H1 (cell line): ENCODE data around the gene MRPL19. TPM values are rescaled to one million over a fixed set of nuclear protein-coding genes. Genes with fewer than 3 reads are reported as not detected.

Source experiments
- CTCF ChIA-PET: fragments of 300-600 bp; sonication (Branson Sonifier 250); formaldehyde crosslinking; loops from one replicate; lab custom pipeline; 2021; ENCODE audit not compliant: partially characterized antibody; lab: Charles Lee
- POLR2A ChIA-PET: fragments of 300-600 bp; sonication (Branson Sonifier 250); formaldehyde crosslinking; loops from one replicate; lab custom pipeline; 2021; ENCODE audit warnings: inconsistent platforms; ENCODE audit not compliant: partially characterized antibody; lab: Charles Lee
- DNase-seq, 2 experiments: peaks; one replicate each; pipeline versions ENCODE4 v3.0.0 to v3.0.0-alpha.2; 2010 to 2022; ENCODE audit warnings: low spot score in 2 of 2, low read depth in 1 of 2, mixed read lengths in 1 of 2
- FAIRE-seq: peaks from 2 replicates; lab custom pipeline; 2011; peaks lifted over from hg19 to GRCh38; lab: Jason Lieb, UNC
- H2AFZ ChIP-seq: 2 replicates; pipeline ENCODE4 v1.8.1; 2012; ENCODE audit warnings: low read length, inconsistent platforms
- H2AK5ac ChIP-seq: 2 replicates; pipeline ENCODE4 v1.6.1; 2013; ENCODE audit warnings: low read depth, low read length
- H2BK120ac ChIP-seq: replicated peaks from 2 replicates; pipeline ENCODE3; 2013; ENCODE audit warnings: low read depth, low read length, inconsistent platforms
- H2BK12ac ChIP-seq: 2 replicates; pipeline ENCODE4 v1.6.1; 2013; ENCODE audit warnings: low read depth, low read length
- H2BK15ac ChIP-seq: 2 replicates; pipeline ENCODE4 v1.6.1; 2013; ENCODE audit warnings: low read length
- H2BK20ac ChIP-seq: 2 replicates; pipeline ENCODE4 v1.6.1; 2013; ENCODE audit warnings: low read length
- H2BK5ac ChIP-seq: 2 replicates; pipeline ENCODE4 v1.6.1; 2013; ENCODE audit warnings: low read depth, low read length
- H3K14ac ChIP-seq: 2 replicates; pipeline ENCODE4 v1.6.1; 2013; ENCODE audit warnings: inconsistent platforms; ENCODE audit not compliant: insufficient read length
- H3K18ac ChIP-seq: 2 replicates; pipeline ENCODE4 v1.6.1; 2013; ENCODE audit warnings: low read length; ENCODE audit errors: extremely low read depth
- H3K23ac ChIP-seq: 2 replicates; pipeline ENCODE4 v1.6.1; 2013; ENCODE audit warnings: inconsistent platforms; ENCODE audit not compliant: insufficient read length
- H3K23me2 ChIP-seq: 2 replicates; pipeline ENCODE4 v1.6.1; 2013; ENCODE audit warnings: low read depth, low read length
- H3K27ac ChIP-seq: 2 replicates; pipeline ENCODE4 v1.6.1; 2011; ENCODE audit warnings: low read depth, low read length, inconsistent platforms
- H3K27me3 ChIP-seq, 4 experiments: replicated peaks in 1 of 4; 1 replicate in 1 of 4; 2 replicates in 3 of 4; pipeline versions ENCODE4 v1.6.1 to v1.8.1; 2011 to 2013; ENCODE audit warnings: low read length in 3 of 4, mild to moderate bottlenecking in 3 of 4, inconsistent platforms in 2 of 4, mixed read lengths in 2 of 4, moderate library complexity in 1 of 4; ENCODE audit not compliant: control insufficient read depth in 3 of 4, insufficient read depth in 3 of 4; ENCODE audit errors: extremely low read depth in 1 of 4
- H3K36me3 ChIP-seq, 4 experiments: 2 replicates each; pipeline versions ENCODE4 v1.6.1 to v1.8.1; 2011 to 2013; ENCODE audit warnings: mild to moderate bottlenecking in 4 of 4, low read length in 3 of 4, moderate library complexity in 2 of 4, control low read depth in 1 of 4, inconsistent platforms in 1 of 4; ENCODE audit not compliant: insufficient read depth in 4 of 4, control insufficient read depth in 2 of 4
- H3K4ac ChIP-seq: replicated peaks from 2 replicates; pipeline ENCODE3; 2013; ENCODE audit warnings: low read length, low read depth, mixed read lengths, inconsistent platforms; ENCODE audit not compliant: insufficient read length
- H3K4me1 ChIP-seq, 4 experiments: replicated peaks in 1 of 4; 1 replicate in 1 of 4; 2 replicates in 3 of 4; pipeline versions ENCODE4 v1.6.1 to v1.8.1; 2011 to 2013; ENCODE audit warnings: low read length in 3 of 4, inconsistent platforms in 2 of 4, mixed read lengths in 1 of 4; ENCODE audit not compliant: insufficient read depth in 4 of 4, control insufficient read depth in 3 of 4
- H3K4me2 ChIP-seq, 2 experiments: 2 replicates each; pipeline versions ENCODE4 v1.6.1 to v1.8.1; 2011 to 2013; ENCODE audit warnings: low read depth in 2 of 2, low read length in 2 of 2, control low read depth in 1 of 2, inconsistent platforms in 1 of 2, mild to moderate bottlenecking in 1 of 2; ENCODE audit not compliant: insufficient read depth in 1 of 2
- H3K4me3 ChIP-seq, 4 experiments: fragments of 200-600, 300-600 bp in 1 of 4; sonication (generic), shearing (Covaris generic), sonication (Bioruptor Twin) in 1 of 4; 2 replicates each; pipeline versions ENCODE4 v1.5.1 to v1.8.1; 2011 to 2016; ENCODE audit warnings: low read length in 4 of 4, low read depth in 3 of 4, control low read depth in 2 of 4, inconsistent platforms in 2 of 4, mild to moderate bottlenecking in 2 of 4, mixed read lengths in 1 of 4, moderate library complexity in 1 of 4; ENCODE audit not compliant: insufficient read depth in 2 of 4; ENCODE audit errors: extremely low read depth in 1 of 4
- H3K56ac ChIP-seq: replicated peaks from 2 replicates; pipeline ENCODE3; 2013; ENCODE audit warnings: low read depth, mild to moderate bottlenecking, mixed read lengths, low read length, inconsistent platforms; ENCODE audit not compliant: insufficient read length
- H3K79me1 ChIP-seq: 2 replicates; pipeline ENCODE4 v1.6.1; 2013; ENCODE audit warnings: low read depth, low read length, control low read depth
- H3K79me2 ChIP-seq, 2 experiments: 2 replicates each; pipeline versions ENCODE4 v1.6.1 to v1.8.1; 2012 to 2013; ENCODE audit warnings: low read length in 2 of 2, mild to moderate bottlenecking in 2 of 2, inconsistent platforms in 1 of 2; ENCODE audit not compliant: insufficient read depth in 2 of 2, control insufficient read depth in 1 of 2
- H3K9ac ChIP-seq, 4 experiments: replicated peaks in 1 of 4; 1 replicate in 1 of 4; 2 replicates in 3 of 4; pipeline versions ENCODE4 v1.6.1 to v1.8.1; 2011 to 2013; ENCODE audit warnings: low read depth in 3 of 4, low read length in 3 of 4, control low read depth in 2 of 4, mild to moderate bottlenecking in 2 of 4, moderate library complexity in 2 of 4, inconsistent platforms in 1 of 4; ENCODE audit errors: extremely low read depth in 1 of 4
- H3K9me3 ChIP-seq, 2 experiments: 2 replicates each; pipeline versions ENCODE4 v1.6.1 to v1.8.1; 2012 to 2013; ENCODE audit warnings: mild to moderate bottlenecking in 2 of 2, moderate library complexity in 2 of 2, control low read depth in 1 of 2, inconsistent platforms in 1 of 2, low read depth in 1 of 2, low read length in 1 of 2, mixed read lengths in 1 of 2; ENCODE audit not compliant: insufficient read depth in 2 of 2
- H4K20me1 ChIP-seq, 2 experiments: replicated peaks in 1 of 2; 2 replicates each; pipeline versions ENCODE3 to v1.8.1; 2011 to 2013; ENCODE audit warnings: inconsistent platforms in 2 of 2, low read length in 2 of 2, mild to moderate bottlenecking in 1 of 2; ENCODE audit not compliant: insufficient read depth in 2 of 2, control insufficient read depth in 1 of 2
- H4K5ac ChIP-seq: 2 replicates; pipeline ENCODE4 v1.6.1; 2013; ENCODE audit warnings: low read length, low read depth, mixed read lengths, inconsistent platforms; ENCODE audit not compliant: insufficient read length
- H4K8ac ChIP-seq: 2 replicates; pipeline ENCODE4 v1.8.0; 2013; ENCODE audit warnings: mild to moderate bottlenecking, moderate library complexity, low read length, inconsistent platforms; ENCODE audit not compliant: insufficient read depth; ENCODE audit errors: extremely low read depth
- H4K91ac ChIP-seq: replicated peaks from 2 replicates; pipeline ENCODE3; 2013; ENCODE audit warnings: low read length, mixed read lengths, inconsistent platforms; ENCODE audit not compliant: insufficient read length
- ASH2L ChIP-seq: fragments of 200-600, 300-600 bp; sonication (generic); IDR thresholded peaks from one replicate; pipeline ENCODE4 v1.7.1; 2017; ENCODE audit warnings: low read length
- GTF2F1 ChIP-seq: IDR thresholded peaks from 2 replicates; pipeline ENCODE4 v1.6.1; 2012; ENCODE audit warnings: low read depth, low read length, improper control_type of control experiment, borderline replicate concordance
- KDM1A ChIP-seq: fragments of 200-600, 300-600 bp; sonication (generic); IDR thresholded peaks from 2 replicates; pipeline ENCODE4 v1.7.1; 2016; ENCODE audit warnings: mild to moderate bottlenecking, low read length, borderline replicate concordance
- RAD21 ChIP-seq, 2 experiments: IDR thresholded peaks in 1 of 2; conservative IDR thresholded peaks in 1 of 2; 2 replicates each; pipeline ENCODE4 v1.6.1; 2011; ENCODE audit warnings: low read depth in 2 of 2, low read length in 2 of 2, improper control_type of control experiment in 1 of 2, inconsistent platforms in 1 of 2, mild to moderate bottlenecking in 1 of 2, moderate library complexity in 1 of 2
- SIRT6 ChIP-seq: IDR thresholded peaks from one replicate; pipeline ENCODE4 v1.7.1; 2012; ENCODE audit warnings: low read length, inconsistent platforms
- SP2 ChIP-seq: IDR thresholded peaks from 2 replicates; pipeline ENCODE4 v1.6.1; 2012; ENCODE audit warnings: mild to moderate bottlenecking, low read length, inconsistent platforms
- SUZ12 ChIP-seq: fragments of 200-600 bp; sonication (generic); IDR thresholded peaks from 2 replicates; pipeline ENCODE4 v1.6.1; 2012; ENCODE audit warnings: mild to moderate bottlenecking, inconsistent platforms, low read length, moderate library complexity, mixed read lengths
- TAF7 ChIP-seq: optimal IDR thresholded peaks from 2 replicates; pipeline ENCODE3; 2011; ENCODE audit warnings: low read depth, mild to moderate bottlenecking, inconsistent platforms, low read length, moderate library complexity, borderline replicate concordance
- YY1 ChIP-seq: IDR thresholded peaks from 2 replicates; pipeline ENCODE4 v1.6.1; 2011; ENCODE audit warnings: low read depth, mild to moderate bottlenecking, low read length
- ZNF274 ChIP-seq: IDR thresholded peaks from 2 replicates; pipeline ENCODE4 v1.7.0; 2012; ENCODE audit warnings: low read length, borderline replicate concordance; ENCODE audit errors: extremely low read depth
- WGBS, 2 experiments: shearing (Covaris generic) in 1 of 2; methylation state at CpG; one replicate each; pipeline versions ENCODE4 v1.1.6 to v1.1.7; 2013 to 2015; ENCODE audit warnings: low lambda C conversion rate in 2 of 2, mixed read lengths in 2 of 2, inconsistent platforms in 1 of 2, low coverage in 1 of 2, missing lambda C conversion rate in 1 of 2; ENCODE audit not compliant: insufficient replicate concordance in 2 of 2, insufficient coverage in 1 of 2, insufficient read length in 1 of 2; ENCODE audit errors: extremely low coverage in 1 of 2, missing lambda C conversion rate in 1 of 2; 5-methylcytosine and 5-hydroxymethylcytosine counted together
- polyA plus RNA-seq, 7 experiments: library from polyadenylated mRNA; depleted of rRNA in 3 of 7; stranded (reverse) in 5 of 7; unstranded in 2 of 7; fragments of >200 nt in 5 of 7; fragments of 200-250 nt in 2 of 7; gene quantifications; 1 replicate in 5 of 7; 2 replicates in 1 of 7; 4 replicates in 1 of 7; pipeline versions ENCODE4 v1.2.1 to v1.2.3, GENCODE V29; 2011 to 2013; ENCODE audit warnings: missing spikeins in 2 of 7, mixed read lengths in 2 of 7
- total RNA-seq: library from RNA; stranded (reverse); fragmentation: NEBNext Ultra II Directional; extraction: Animal tissue kit (Norgen Biotek cat#: 25700); gene quantifications from 2 replicates; pipeline ENCODE4 v1.2.1, GENCODE V29; 2021
- TF ChIP-seq, protein P1 (sequence below): IDR thresholded peaks from 2 replicates; pipeline ENCODE4 v1.6.1; 2011; ENCODE audit warnings: low read depth, mild to moderate bottlenecking, low read length; ENCODE audit not compliant: insufficient read depth

The MRPL19 gene
- total and polyA plus RNA-seq, 2 of the 8 experiments (the other 6 are each of a cell fraction or from before 2014, with no cell fraction given) = 18.1 to 75.2 TPM

DNA sequence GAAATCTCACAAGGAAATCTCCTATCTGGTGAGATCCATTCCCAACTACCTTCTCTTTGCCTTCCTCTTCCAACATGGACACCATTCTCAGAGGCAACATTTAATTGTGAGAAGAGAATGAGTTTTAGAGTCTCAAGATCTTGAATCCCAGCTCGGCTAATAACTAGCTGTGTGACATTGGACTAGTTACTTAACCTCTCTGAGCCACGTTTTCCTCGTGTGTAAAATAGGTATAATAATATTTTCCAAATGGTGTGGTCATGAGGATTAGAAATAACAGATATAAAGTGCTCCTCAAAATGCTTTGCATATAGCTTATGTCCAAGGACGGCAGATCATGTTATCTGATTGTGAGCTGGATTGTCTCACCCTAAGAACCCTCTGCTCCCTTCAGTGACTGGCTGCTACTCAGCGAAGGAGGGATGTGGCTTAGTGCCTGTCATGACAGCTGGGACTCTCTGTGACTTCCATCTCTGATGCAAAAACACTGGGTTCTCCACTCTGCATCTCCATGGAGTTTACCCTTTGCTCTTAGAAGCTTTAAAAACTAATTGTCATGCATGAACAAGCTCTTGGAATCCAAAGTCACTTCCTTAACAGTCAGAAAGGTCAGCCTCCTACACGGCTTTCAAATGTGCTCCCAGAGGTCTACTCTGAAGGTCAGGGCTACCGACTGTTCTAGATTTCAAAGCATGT is 38.4 kb upstream of the MRPL19 start:
- ChIA-PET POLR2A (interaction anchor here (0.8 to 1.2 kb wide), 5 partner anchors 9 to 142 kb away, joined by 3 to 4 read pairs (median 3); partner anchors contain the start of gene EVA1A), CTCF (interaction anchor here (0.6 to 3.5 kb wide), 50 partner anchors 8 to 980 kb away, joined by 3 to 117 read pairs (median 5); partner anchors contain the start of gene EVA1A)
- H4K8ac ChIP-seq = no peak overlapping the region
- H3K14ac ChIP-seq = no peak overlapping the region
- H2AK5ac ChIP-seq = no peak overlapping the region
- no peak overlapping the region for H3K4ac ChIP-seq
- no peaks in the 10 kb centered on the region for H4K20me1 ChIP-seq
- FAIRE-seq (no peak), DNase-seq (no peak)
- H3K18ac ChIP-seq = no peak overlapping the region
- no peaks in the 10 kb centered on the region for H3K36me3 ChIP-seq
- H2BK12ac ChIP-seq = no peak overlapping the region
- no peak overlapping the region for H3K27ac ChIP-seq
- H2BK20ac ChIP-seq = peak overlapping the region; percentile 67; the same call in 1 of the 2 replicates
- H3K27me3 ChIP-seq = no peaks in the 10 kb centered on the region; a peak in 2 of 7 replicates
- H2BK15ac ChIP-seq = peak overlapping the region; percentile 37; the same call in 1 of the 2 replicates
- H4K91ac ChIP-seq = no peak overlapping the region
- peaks cover 0 to 4% (median 2%) of the 10 kb centered on the region in 4 experiments; a peak in 4 of 7 replicates for H3K4me1 ChIP-seq
- H3K79me1 ChIP-seq = no peaks in the 10 kb centered on the region
- no peak overlapping the region for H2AFZ ChIP-seq
- 75% methylated on average over 7 of the region's 7 CpGs; no CpG with 5 or more reads in 1 of the 2 experiments for WGBS, 2 experiments
- H2BK120ac ChIP-seq = no peak overlapping the region
- H3K56ac ChIP-seq = no peak overlapping the region
- no peak overlapping the region for H3K9ac ChIP-seq
- H3K9me3 ChIP-seq = no peaks in the 10 kb centered on the region
- peak overlapping the region in 1 of 4 experiments; percentile 57; a peak in 3 of 8 replicates for H3K4me3 ChIP-seq
- H3K79me2 ChIP-seq = no peaks in the 10 kb centered on the region
- no peak overlapping the region for H3K23ac ChIP-seq
- H3K4me2 ChIP-seq = peak overlapping the region; percentile 12 to 37; a peak in 3 of 4 replicates
- no peak overlapping the region for H4K5ac ChIP-seq
- peaks cover 7% of the 10 kb centered on the region; the same call in 1 of the 2 replicates for H3K23me2 ChIP-seq
- H2BK5ac ChIP-seq = no peak overlapping the region
- TF ChIP-seq RAD21 (IDR thresholded peaks at IDR 0.05 in 1 of 2, conservative IDR thresholded peaks at IDR 0.05 in 1 of 2; ENCODE audit: low read depth in 2 of 2, low read length in 2 of 2) = no peak
- no peak for TF ChIP-seq TAF7
- no peak for TF ChIP-seq SP2
- TF ChIP-seq, protein P1, sequence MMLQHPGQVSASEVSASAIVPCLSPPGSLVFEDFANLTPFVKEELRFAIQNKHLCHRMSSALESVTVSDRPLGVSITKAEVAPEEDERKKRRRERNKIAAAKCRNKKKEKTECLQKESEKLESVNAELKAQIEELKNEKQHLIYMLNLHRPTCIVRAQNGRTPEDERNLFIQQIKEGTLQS = no peak
- TF ChIP-seq YY1 = no peak
- no peak for TF ChIP-seq GTF2F1
- TF ChIP-seq ZNF274 = no peak
- TF ChIP-seq SUZ12 = no peak
- TF ChIP-seq ASH2L = no peak
- TF ChIP-seq SIRT6 = no peak
- TF ChIP-seq KDM1A = peak; percentile 97
